HFF-Myc (cell line): Measurements from ENCODE around the gene MERTK.

Source experiments
- DNase-seq: peaks from one replicate; pipeline ENCODE4 v3.0.0-alpha.2; 2011; ENCODE audit warnings: low read depth; ENCODE audit errors: extremely low read depth
- H3K4me3 ChIP-seq: replicated peaks from 2 replicates; pipeline ENCODE4 v1.5.1; 2011; ENCODE audit warnings: low read depth, mild to moderate bottlenecking, control low read depth, low read length
- TF ChIP-seq, protein P1 (sequence below): IDR thresholded peaks from 2 replicates; pipeline ENCODE4 v1.5.1; 2012; ENCODE audit warnings: mild to moderate bottlenecking, low read depth, low read length, control low read depth; ENCODE audit errors: missing control alignments

Gene MERTK

DNA sequence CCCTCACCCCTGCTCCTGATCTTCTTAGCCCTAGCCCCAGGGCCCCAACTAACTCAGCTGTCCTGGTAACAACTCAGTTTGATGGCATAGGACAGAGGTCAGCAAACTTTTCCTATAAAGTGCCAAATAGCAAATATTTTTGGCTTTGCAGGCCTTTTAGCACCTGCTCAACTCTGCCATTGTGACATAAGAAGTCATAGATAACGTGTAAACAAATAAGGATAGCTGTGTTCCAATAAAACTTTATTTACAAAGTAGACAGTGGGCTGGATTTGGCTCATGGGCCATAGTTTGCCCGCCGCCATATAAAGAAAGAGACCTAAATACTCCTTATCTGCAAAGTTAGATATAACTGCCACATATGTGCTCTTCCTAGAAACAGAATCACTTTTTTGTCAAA, 129.4 kb downstream of the MERTK start:
- no peak for DNase-seq
- no peak overlapping the region for H3K4me3 ChIP-seq
- TF ChIP-seq, protein P1, sequence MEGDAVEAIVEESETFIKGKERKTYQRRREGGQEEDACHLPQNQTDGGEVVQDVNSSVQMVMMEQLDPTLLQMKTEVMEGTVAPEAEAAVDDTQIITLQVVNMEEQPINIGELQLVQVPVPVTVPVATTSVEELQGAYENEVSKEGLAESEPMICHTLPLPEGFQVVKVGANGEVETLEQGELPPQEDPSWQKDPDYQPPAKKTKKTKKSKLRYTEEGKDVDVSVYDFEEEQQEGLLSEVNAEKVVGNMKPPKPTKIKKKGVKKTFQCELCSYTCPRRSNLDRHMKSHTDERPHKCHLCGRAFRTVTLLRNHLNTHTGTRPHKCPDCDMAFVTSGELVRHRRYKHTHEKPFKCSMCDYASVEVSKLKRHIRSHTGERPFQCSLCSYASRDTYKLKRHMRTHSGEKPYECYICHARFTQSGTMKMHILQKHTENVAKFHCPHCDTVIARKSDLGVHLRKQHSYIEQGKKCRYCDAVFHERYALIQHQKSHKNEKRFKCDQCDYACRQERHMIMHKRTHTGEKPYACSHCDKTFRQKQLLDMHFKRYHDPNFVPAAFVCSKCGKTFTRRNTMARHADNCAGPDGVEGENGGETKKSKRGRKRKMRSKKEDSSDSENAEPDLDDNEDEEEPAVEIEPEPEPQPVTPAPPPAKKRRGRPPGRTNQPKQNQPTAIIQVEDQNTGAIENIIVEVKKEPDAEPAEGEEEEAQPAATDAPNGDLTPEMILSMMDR, result no peak

DNA sequence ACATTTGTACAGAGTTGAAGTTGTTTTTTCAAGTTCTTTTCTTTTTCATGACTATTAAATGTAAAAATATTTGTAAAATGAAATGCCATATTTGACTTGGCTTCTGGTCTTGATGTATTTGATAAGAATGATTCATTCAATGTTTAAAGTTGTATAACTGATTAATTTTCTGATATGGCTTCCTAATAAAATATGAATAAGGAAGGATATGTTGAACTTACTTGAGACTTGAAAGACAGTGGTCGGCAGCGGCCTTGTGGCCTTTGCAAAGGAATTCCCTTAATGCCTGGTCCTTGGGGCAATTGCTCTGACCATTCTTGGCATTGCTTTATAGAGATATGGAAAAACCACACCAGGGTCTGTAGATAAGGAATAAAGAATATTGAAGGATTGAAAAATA, 130.8 kb downstream of the MERTK start:
- no peak for DNase-seq
- TF ChIP-seq, protein P1, result no peak
- H3K4me3 ChIP-seq, result no peak overlapping the region

DNA sequence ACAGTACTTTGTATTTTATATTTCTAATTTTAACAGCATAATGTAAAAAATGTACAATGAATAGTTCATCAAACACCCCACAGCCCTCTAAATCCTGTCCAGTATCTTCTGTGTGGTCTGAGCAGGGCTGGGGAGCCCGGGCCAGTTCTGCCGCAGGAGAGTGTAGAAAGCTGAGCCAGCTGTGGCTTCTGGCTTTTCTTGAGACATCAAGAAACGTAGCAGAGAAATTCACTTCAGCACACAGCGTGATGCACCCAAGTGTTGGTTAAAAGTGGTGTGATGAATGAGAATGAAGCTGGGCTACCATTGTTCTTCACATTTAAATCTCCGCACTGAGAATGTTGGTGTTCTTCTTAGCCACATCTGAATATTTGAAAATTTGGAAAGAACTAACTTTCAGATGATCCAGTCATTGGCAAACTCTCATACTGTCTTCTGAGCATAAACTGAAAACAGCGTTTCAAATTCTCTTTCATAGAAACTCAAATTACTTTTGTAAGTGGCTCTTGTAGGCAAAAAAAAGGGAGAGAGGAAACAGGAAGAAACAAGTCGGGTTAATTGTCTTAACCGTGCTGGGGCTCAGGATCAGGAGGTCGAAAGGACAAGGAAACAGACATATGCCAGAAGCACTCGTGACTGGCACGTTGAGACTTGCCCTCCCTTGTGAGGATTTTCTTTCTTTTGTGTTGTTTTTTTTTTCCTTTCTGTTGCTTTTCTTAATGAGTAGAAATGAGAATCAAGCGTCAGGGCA, 133.2 kb downstream of the MERTK start:
- no peak for DNase-seq

DNA sequence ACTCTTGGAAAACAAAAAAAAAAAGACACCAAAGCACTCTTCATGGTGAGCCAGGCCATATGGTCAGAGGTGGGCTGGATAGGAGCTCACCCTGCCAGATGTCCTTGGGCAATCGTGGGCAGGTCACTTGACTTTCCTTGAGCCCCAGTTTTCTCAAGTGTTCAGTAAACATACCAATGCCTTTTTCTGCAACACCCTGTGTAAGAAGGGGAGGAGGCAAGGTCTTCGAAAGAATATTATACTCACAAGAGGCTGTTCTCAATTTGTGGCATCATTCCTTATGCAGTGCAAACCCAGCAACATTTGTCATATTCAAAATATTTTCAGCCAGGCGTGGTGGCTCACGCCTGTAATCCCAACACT, 133.8 kb downstream of the MERTK start:
- DNase-seq, result no peak
- TF ChIP-seq, protein P1, result no peak
- no peak overlapping the region for H3K4me3 ChIP-seq

More for the DNA sequence above, 133.2 kb downstream of the MERTK start:
- H3K4me3 ChIP-seq, result no peak overlapping the region
- TF ChIP-seq, protein P1, result no peak

DNA sequence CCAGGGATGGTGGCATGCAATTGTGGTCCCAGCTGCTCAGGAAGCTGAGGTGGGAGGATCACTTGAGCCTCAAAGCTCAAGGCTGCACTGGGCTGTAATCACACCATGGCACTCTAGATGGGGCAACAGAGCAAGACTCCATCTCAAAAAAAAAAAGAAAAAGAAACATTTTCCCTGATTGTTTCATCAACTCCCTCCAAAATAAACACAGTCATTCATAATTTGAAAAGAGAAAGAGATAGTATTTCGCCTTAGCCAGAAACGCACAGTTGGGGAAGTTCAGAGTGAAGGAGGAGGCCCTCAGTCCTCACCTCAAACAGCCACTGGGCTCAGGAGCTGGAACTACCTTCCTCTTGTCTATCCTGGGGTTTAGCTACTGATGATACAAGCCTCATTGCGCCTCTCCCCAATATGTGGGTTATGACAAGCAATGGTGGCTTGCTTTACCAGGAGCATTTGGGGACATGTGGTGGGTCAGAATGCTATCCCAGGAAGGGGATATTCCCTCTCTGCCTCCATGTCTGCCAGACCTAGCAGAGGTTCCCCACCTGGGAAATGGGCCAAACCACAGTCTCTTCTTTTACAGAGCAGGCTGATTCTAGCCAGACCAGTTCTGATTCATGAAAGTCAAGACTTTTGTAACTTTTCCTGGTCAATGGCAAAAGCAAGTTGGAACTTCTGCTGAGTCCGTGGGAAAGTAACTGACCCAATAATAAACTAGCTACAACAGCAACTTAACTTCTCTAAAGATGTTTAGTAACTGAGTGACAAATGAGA, 134.5 kb downstream of the MERTK start:
- no peak overlapping the region for H3K4me3 ChIP-seq
- TF ChIP-seq, protein P1, result no peak
- DNase-seq, result peak; percentile 56

DNA sequence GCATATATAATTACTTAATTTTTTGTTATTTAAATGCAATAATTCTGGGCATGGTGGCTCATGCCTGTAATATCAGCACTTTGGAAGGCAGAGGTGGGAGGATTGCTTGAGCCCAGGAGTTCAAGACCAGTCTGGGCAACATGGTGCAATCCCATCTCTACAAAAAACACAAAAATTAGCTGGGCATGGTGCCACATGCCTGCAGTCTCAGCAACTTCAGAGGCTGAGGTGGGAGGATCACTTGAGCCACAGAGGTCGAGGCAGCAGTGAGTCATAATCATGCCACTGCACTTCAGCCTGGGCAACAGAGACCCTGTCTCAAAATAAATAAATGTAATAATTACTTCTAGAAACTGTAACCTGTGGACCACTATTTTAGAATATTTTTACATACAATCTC, 135.2 kb downstream of the MERTK start:
- DNase-seq, result no peak
- TF ChIP-seq, protein P1, result no peak
- H3K4me3 ChIP-seq, result no peak overlapping the region
